GM21825 (cell line): Measurements from ENCODE around the gene HAPLN3.

Source experiments
- ATAC-seq: cut with Tn5 transposase; IDR thresholded peaks from one replicate; pipeline ENCODE4 v1.9.1; 2021; ENCODE audit warnings: mild to moderate bottlenecking, moderate library complexity; ENCODE audit not compliant: unreplicated experiment

HAPLN3 gene

DNA sequence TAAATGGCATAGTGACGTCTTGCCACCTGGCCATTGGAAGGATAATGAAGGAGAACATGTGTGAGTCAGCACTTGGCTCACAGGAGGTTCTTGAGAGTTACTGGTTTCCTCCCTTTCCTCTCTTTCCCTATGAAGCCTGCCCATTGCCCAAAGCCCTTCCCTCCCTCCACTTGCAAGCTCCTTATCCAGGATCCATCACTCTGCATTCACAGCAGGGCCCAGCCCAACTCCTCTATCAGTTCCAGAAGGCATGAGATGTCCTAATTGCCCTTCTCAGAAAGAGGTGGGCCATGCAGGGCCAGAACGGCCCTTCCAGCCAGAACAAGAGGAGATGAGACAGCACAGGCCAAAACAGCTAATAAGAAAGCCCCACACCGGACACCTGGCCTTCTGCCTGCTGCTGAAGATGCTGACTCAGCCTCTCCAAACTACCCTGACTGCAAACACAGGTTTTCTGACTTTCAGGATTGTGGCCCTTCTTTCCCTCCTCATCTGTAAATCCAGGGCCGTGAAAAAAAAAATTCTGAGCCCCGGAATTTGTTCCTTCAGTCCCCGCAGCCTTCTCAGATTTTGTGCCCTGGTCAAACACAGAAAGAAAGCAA lies 29.7 kb downstream of the HAPLN3 start:
- no peak for ATAC-seq

DNA sequence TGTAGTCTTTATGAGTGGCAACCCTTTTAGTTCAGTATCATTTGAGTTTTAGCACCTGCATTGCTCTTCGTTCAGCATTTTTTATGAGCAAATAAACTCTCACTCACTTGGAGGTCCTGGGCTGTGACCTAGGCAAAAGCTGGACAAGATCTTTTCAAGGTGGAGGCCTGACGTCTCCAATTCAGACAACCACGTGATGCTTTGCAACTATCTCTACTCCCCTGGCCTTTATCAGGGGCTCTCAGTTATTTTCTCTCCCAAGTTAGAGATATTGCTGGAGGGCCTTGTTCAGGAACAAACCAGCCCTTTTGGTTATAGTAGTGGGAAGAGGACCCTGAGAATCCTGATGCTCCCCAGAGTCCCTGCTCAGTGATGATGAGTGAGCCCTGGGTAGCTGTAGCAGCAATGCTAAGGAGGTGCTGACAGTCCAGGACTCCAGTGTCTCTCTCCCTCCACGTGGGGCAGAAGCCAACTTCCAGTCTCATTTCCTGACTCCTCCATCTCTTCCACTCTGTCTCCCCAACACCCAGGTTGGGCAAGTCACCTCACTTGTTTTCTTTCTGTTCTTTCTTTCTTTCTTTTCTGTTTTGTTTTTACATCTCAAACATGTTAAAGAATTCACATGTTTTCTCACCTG lies 30.4 kb downstream of the HAPLN3 start:
- ATAC-seq: no peak

DNA sequence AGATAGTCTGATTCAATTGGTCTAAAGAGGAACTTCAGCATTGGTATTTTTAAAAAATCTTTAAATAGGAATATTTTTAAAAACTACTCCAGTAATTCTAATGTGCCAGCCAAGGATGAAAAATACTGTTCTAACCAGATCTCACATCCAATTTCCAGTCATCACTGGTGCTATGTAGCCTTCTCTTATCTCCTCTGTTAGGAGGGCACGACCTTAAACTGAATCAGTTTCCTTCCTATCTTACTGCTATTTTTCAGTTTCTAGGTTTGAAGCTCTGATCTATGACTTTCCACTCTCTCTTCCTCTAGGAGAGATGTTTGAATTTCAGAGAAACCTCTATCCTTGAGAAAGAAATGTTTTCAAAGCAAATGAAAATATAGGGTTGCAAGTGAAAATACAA lies 31.9 kb downstream of the HAPLN3 start:
- no peak for ATAC-seq

DNA sequence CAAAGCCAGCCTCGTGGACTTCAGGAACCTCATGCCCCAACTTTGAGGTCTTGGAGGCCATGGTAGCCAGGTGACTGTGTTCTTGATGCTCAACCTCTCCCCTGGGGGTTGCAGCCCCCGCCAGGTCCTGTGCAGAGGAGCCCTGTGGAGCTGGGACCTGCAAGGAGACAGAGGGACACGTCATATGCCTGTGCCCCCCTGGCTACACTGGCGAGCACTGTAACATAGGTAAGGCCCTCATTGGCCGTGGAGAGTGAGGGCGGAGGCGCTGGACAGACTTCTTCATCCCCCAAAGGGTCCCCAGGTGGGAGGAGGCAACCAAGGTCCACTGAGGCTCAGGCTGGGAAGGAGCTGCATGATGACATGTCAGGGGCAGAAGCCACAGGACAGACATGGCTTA lies 35.1 kb downstream of the HAPLN3 start:
- no peak for ATAC-seq

DNA sequence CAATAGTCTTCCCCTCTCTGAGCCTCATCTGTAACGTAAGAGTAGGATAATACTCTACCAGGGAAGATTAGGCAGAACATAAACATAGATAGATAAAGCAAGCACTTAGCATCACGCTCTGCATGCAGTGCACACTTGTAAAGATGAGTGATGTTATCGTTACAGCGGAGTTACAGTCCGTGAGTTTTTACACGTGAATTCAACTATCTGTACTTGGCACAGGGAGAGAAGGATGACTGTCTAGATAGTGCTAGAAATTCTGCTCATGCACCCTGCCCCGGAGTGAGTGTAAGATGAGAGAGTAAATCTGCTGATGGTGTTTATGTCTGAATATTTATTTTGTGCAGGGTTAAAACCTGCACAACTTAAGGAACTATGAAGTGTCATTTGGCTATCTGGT lies 35.8 kb downstream of the HAPLN3 start:
- no peak for ATAC-seq

DNA sequence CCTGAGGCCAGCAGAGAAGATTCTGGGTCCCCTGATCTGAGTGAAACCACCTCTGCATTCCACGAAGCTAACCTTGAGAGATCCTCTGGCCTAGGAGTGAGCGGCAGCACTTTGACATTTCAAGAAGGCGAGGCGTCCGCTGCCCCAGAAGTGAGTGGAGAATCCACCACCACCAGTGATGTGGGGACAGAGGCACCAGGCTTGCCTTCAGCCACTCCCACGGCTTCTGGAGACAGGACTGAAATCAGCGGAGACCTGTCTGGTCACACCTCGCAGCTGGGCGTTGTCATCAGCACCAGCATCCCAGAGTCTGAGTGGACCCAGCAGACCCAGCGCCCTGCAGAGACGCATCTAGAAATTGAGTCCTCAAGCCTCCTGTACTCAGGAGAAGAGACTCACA lies 36.4 kb downstream of the HAPLN3 start:
- no peak for ATAC-seq

DNA sequence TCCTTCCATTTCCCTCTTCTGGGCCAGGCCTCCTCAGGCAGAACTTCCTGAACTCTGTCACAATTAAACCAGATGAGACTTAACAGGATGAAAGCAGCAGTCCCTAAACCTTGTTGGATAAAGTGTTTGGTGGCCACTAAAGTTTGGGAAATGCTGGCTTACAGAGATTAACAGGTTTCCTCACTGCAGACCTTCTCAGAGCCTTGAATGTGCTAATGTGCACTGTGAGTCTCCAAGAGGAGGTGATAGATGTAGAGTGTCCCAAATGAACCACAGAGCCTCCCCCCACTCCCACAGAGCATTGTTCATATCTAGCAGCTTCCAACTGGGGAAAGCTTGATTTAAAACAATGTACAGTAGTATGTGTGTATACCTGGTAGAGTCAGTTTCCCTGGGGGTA lies 42.9 kb downstream of the HAPLN3 start:
- ATAC-seq: no peak

DNA sequence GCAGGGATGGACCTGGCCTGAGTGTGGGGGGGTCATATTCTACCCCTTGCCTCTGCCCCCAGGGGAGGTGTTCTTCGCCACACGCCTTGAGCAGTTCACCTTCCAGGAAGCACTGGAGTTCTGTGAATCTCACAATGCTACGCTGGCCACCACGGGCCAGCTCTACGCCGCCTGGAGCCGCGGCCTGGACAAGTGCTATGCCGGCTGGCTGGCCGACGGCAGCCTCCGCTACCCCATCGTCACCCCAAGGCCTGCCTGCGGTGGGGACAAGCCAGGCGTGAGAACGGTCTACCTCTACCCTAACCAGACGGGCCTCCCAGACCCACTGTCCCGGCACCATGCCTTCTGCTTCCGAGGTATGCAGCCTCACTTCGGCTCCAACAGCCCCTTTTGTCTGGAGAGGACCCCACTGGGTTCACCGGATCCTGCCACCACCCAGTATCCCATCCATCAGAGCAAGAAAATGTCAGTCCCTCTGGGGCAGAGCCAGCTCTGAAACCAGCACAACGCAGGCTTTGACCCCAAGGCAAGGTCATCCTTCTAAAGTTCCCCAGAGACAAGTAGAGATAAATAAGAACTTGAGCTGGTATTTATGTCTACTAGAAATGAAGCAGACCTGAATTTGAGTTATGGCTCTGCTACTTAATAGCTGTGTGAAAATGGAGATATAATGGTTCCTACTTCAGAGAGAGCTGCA lies 45.8 kb downstream of the HAPLN3 start:
- no peak for ATAC-seq

DNA sequence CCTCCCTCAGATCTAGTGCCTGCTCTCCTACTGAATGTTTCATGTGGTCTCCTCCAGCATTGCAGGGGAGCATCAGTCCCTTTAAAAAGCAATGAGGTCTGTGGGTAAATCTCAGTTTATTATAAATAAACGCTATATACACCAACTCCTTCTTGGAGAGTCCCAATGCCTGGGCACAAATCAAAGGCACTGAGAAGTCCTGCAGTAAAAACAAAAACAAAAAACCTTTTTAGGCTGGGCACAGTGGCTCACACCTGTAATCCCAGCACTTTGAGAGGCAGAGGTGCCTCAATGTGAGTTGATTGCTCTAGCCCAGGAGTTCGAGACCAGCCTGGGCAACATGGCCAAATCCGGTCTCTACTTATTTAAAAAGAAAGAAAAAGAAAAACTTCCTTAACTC lies 47.1 kb downstream of the HAPLN3 start:
- no peak for ATAC-seq

DNA sequence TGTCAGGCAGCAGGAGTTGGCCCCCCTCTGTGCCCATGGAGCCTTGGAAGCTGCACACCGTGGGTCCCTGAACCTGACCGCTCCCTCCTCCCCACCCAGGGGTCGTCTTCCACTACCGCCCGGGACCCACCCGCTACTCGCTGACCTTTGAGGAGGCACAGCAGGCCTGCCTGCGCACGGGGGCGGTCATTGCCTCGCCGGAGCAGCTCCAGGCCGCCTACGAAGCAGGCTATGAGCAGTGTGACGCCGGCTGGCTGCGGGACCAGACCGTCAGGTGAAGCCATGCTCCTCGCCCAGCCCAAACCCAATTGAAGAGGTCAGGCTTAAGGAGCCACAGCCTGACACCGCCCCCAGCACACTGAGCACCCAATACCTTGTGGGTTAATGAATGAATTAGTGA lies 48.2 kb downstream of the HAPLN3 start:
- no peak for ATAC-seq

DNA sequence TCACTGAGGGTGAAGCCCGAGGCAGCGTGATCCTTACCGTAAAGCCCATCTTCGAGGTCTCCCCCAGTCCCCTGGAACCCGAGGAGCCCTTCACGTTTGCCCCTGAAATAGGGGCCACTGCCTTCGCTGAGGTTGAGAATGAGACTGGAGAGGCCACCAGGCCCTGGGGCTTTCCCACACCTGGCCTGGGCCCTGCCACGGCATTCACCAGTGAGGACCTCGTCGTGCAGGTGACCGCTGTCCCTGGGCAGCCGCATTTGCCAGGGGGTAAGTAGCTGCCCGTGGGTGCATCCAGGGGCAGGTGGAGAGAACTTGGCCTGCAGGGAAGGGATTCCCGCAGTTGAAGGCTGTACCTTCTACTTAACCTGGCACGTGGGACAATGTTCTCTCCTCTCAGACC lies 49.7 kb downstream of the HAPLN3 start:
- no peak for ATAC-seq

DNA sequence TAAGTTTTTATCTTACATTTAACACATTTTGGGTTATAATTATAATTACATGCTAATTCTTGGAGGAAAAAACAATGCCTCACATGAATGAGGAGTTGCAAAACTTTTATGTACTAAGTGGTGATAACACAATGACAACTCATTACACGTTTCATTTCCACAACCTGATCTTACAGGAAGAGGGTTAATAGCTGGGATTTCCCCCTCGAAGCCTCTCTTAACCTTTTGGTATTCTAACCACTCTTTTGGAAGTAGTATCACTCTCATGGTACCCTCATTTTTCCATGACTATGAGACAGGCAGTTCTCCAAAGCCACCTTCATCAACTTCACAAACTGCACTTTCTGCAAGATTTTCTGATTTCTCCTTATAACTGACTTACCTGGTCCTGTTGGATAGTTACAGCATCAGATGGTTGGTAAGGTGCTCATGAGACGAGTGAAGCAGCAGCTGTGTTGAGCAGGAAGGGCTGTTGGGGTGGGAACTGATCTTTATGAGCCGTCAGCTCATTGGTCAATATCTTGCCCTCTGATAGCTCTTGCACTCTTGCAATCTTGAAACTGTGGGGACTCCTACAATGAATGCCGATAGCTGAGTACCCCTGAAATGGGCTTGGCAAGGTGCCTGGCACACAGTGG lies 50.5 kb downstream of the HAPLN3 start:
- no peak for ATAC-seq

DNA sequence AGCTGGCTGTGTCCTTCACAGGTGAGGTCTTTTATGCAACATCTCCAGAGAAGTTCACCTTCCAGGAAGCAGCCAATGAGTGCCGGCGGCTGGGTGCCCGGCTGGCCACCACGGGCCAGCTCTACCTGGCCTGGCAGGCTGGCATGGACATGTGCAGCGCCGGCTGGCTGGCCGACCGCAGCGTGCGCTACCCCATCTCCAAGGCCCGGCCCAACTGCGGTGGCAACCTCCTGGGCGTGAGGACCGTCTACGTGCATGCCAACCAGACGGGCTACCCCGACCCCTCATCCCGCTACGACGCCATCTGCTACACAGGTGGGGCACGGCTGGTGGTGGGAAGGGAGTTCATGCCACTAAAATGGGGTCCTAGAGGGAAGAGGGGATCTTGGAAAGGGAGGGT lies 52.0 kb downstream of the HAPLN3 start:
- ATAC-seq: no peak

DNA sequence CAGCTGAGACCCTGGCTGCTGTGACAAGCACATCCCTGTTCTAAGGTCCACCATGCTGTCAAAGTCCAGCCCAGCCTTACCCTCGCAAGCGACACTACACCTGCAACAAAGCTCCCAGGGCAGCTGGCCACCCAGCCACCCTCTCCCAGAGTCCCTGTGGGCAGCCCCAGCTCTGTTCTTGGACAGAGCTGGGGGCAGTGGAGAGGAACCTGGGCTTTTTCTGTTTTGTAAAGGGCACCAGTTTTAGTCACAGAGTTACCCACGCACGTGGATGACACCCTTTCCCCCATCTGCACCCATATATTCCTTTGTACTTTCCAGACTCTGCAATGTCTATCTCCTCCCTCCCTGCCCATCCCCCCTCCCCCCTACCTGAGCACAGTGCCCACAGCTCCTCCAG lies 53.2 kb downstream of the HAPLN3 start:
- no peak for ATAC-seq

DNA sequence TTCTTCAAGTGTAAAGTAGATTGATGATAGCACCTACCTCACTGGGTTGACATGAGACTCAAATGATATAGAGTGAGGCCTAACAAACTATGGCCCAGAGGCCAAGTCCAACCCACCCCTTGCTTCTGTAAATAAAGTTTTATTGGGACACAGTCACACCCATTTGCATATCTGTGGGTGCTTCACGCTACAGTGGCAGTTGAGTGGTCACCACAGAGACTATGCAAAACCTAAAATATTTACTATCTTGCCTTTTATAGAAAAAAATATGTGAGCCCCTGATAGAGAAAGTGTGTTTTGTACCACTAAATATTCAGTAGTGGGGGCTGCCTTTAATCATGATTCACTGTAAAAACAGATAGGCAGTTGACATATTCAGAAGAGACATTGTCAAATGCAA lies 54.1 kb downstream of the HAPLN3 start:
- no peak for ATAC-seq

DNA sequence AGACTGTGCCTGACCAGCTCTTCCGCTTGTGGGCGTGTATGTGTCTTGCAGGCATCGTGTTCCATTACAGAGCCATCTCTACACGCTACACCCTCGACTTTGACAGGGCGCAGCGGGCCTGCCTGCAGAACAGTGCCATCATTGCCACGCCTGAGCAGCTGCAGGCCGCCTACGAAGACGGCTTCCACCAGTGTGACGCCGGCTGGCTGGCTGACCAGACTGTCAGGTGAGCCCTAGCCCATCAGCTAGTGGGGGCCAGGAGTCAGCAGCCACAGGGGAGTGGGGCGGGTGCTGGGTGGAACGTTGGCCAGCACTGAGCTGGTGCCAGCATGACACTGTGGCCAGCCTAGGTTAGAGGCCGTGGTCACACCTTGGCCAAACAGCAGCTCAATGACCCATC lies 55.4 kb downstream of the HAPLN3 start:
- ATAC-seq: no peak

DNA sequence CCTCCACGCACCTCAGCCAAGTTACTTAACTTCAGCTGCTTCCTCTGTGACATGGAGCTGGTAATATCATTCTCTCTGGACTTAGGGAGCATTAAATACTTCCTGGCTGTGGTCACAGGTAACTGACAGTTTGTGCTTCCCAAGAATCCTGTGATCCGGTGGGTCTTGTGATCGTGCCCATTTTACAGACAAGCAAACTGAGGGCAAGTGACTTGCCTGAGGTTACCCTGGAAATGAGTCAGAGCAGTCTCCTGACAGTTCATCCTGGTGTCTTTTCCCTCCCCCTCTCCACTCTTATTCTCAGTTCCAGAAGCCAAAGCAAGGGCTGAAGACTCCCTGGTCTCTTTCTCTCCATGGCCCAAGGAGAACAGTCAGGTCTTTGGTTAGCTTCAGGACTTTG lies 56.2 kb downstream of the HAPLN3 start:
- no peak for ATAC-seq

DNA sequence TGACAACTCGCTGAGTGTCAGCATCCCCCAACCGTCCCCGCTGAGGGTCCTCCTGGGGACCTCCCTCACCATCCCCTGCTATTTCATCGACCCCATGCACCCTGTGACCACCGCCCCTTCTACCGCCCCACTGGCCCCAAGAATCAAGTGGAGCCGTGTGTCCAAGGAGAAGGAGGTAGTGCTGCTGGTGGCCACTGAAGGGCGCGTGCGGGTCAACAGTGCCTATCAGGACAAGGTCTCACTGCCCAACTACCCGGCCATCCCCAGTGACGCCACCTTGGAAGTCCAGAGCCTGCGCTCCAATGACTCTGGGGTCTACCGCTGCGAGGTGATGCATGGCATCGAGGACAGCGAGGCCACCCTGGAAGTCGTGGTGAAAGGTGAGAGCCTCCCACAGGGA lies 56.7 kb downstream of the HAPLN3 start:
- no peak for ATAC-seq

DNA sequence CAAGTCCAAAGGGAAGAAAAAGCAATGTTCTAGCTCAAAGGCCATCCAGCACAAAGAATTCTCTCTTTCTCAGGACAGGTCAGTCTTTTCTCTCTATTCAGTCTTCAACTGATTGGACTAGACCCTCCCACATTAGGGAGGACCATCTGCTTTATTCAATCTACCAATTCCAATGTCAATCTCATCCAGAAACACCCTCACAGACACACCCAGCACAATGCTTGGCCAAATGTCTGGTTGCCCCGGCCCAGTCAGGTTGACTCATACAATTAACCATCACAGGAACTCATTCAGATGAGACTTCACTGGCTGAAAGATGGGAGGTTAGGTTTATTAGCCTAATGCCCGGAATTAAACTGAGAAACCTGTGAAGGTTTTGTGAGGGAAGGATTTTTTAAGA lies 59.7 kb downstream of the HAPLN3 start:
- no peak for ATAC-seq

DNA sequence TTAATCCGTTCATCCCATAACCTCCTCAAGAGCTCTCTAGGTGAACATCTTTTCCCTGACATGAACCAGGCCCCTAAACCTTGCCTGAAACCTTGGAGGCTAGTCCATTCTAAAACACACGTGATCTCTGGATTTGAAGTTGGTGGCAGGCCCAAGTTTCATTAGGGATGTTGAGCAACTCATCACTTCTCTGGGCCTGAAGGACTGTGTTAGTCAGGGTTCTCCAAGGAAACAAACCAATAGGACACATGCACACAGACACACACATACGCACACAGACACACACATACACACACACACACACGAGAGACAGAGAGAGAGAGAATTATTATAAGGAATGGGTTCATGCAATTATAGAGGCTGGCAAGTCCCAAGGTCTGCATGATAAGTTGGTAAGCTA lies 60.2 kb downstream of the HAPLN3 start:
- no peak for ATAC-seq

DNA sequence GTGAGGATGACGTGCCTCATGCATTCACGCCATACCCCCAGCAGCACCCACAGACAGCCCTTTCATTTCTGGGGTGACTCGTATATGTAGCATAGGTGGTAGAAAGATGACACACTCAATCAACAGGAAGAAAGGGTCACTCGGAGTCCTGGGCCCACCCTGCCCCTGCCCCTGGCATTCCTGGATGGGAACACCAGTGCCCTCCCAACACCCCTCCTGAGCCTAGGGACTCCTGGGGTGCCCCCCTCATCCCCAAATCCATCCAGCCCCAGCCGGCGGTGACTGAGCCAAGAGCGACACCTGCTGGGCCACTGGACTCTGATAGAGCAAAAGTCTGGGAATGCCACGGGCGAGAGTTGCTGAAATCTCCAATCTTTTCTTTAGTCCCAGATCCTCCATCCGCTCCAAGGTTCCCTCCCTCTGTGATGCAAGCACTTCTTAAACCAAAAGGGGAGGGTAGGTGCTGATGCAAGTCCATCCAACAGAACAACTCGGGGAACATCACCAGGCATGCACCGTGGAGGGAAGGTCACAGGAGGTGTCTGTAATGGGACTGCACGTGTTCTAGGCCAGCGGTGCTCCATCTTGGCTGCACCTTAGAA lies 61.0 kb downstream of the HAPLN3 start:
- ATAC-seq: no peak

DNA sequence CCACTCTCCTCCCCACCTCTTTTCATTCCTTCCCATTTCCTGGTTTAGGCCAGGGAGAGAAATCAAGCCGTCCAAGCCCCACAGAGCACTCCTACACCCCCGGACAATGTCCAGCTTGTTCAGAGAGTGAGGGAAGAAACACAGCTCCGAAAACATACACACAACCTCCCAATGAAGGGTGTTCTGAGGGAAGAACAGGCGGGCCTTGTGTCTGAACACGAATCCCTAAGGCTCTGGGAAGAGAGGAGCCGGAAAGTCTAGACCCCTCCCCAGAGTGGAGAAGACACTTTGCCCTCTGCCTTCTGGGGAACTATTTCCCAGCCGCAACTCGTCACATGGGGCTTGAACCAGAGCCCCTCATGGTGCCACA lies 61.6 kb downstream of the HAPLN3 start:
- no peak for ATAC-seq
